Tibial artery (tissue), 4 donors: ENCODE data around the gene OR6B2.

Experiments used
- DNase-seq, 2 donors: peaks; one replicate each; pipeline ENCODE4 v3.0.0-alpha.2; 2019
- H3K27ac ChIP-seq, 2 donors: fragments of 200-600 bp; sonication (generic) in 1 of 2; 1 replicate in 1 of 2; 2 replicates in 1 of 2; pipeline ENCODE4 v1.5.1; 2018 to 2019; ENCODE audit warnings: mild to moderate bottlenecking in 1 of 2
- H3K27me3 ChIP-seq, 2 donors: fragments of 200-600 bp; sonication (generic) in 1 of 2; one replicate each; pipeline versions ENCODE4 v1.5.1 to v1.6.0; 2016 to 2019
- H3K36me3 ChIP-seq, 3 donors: fragments of 200-600 bp; sonication (generic) in 2 of 3; one replicate each; pipeline ENCODE4 v1.5.1; 2016 to 2019; ENCODE audit warnings: mild to moderate bottlenecking in 2 of 3
- H3K4me1 ChIP-seq, 4 donors: fragments of 200-600 bp; sonication (generic) in 2 of 4; 1 replicate in 3 of 4; 2 replicates in 1 of 4; pipeline ENCODE4 v1.5.1; 2016 to 2019
- H3K4me3 ChIP-seq, 2 donors: fragments of 200-600 bp; sonication (generic) in 1 of 2; 1 replicate in 1 of 2; 2 replicates in 1 of 2; pipeline ENCODE4 v1.5.1; 2018 to 2019; ENCODE audit warnings: mild to moderate bottlenecking in 2 of 2
- H3K9me3 ChIP-seq, 3 donors: fragments of 200-600 bp; sonication (generic) in 1 of 3; one replicate each; pipeline ENCODE4 v1.5.1; 2016 to 2019
- CTCF ChIP-seq, 2 experiments: fragments of 200-600 bp in 1 of 2; fragments of 450-650 bp in 1 of 2; IDR thresholded peaks; one replicate each; pipeline ENCODE4 v1.5.1; 2017 to 2019; ENCODE audit warnings: antibody characterized with exemption in 2 of 2, mild to moderate bottlenecking in 1 of 2, moderate library complexity in 1 of 2
- intact Hi-C: fragments of 100-400 bp; cut with DNase I; formaldehyde crosslinking; loops from one replicate; pipeline ENCODE4 v1.15.0; 2023; ENCODE audit warnings: low total_unique reads

The OR6B2 gene

GRCh38 chr2:240023792-240024191 lies 6.4 kb downstream of the OR6B2 start:
- H3K4me1 ChIP-seq, result peaks cover 0 to 15% (median 11%) of the 10 kb centered on the region in 4 donors
- intact Hi-C loops, result no loop called here

DNA sequence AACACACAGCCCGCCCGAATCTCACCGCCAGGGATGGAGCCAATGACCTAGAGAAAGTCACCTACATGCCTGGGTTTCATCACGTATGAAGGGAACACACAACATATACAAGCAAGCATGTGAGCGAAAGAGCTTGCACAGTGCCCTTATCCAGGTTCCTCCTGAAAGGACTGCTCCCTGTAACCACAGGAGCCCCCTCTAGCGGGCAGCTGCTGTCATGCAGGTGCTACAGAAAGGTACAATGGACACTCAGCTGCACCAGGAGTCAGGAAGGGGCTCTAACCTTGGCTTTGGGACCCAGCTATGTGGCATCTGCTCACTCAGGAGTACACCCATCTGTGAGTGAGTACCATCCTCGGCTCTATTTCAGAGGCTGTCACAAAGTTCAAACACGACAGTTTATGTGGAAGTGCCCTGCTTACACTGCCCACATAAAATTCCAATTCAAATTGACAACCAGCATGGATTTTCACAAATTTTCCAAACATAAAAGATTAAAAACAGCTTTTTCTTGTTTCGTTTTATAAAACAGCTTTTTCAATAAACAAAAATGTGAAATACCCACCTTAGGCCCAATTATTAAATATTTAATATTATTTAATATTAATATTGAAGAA lies 8.6 kb downstream of the OR6B2 start:
- intact Hi-C loops, result no loop called here
- DNase-seq, result peak; percentile 65 to 72

More at GRCh38 chr2:240023792-240024191, 6.4 kb downstream of the OR6B2 start:
- H3K36me3 ChIP-seq, result peaks cover 20 to 26% (median 21%) of the 10 kb centered on the region in 3 donors
- H3K27me3 ChIP-seq, result no peaks in the 10 kb centered on the region
- DNase-seq, result no peak
- no peaks in the 10 kb centered on the region for H3K9me3 ChIP-seq
- TF ChIP-seq CTCF (IDR thresholded peaks at IDR 0.05), result no peak
- peak overlapping the region in 1 of 2 donors; percentile 81 for H3K4me3 ChIP-seq
- no peak overlapping the region for H3K27ac ChIP-seq

GRCh38 chr2:240018071-240018750 lies 12.0 kb downstream of the OR6B2 start:
- intact Hi-C loops, result no loop called here

More for the DNA sequence above, 8.6 kb downstream of the OR6B2 start:
- no peaks in the 10 kb centered on the region for H3K27me3 ChIP-seq
- H3K9me3 ChIP-seq, result no peaks in the 10 kb centered on the region
- TF ChIP-seq CTCF (IDR thresholded peaks at IDR 0.05), result peak; percentile 41 to 68
- H3K4me3 ChIP-seq, result no peak overlapping the region
- no peak overlapping the region for H3K27ac ChIP-seq
- H3K4me1 ChIP-seq, result peaks cover 0 to 15% (median 11%) of the 10 kb centered on the region in 4 donors
- peaks cover 40 to 48% (median 43%) of the 10 kb centered on the region in 3 donors for H3K36me3 ChIP-seq

GRCh38 chr2:240014327-240014726 lies 15.9 kb downstream of the OR6B2 start:
- no peaks in the 10 kb centered on the region for H3K27me3 ChIP-seq
- no peaks in the 10 kb centered on the region for H3K9me3 ChIP-seq
- no peak overlapping the region for H3K27ac ChIP-seq
- no peak overlapping the region for H3K4me3 ChIP-seq
- peaks cover 79 to 96% (median 85%) of the 10 kb centered on the region in 3 donors for H3K36me3 ChIP-seq
- DNase-seq, result no peak
- intact Hi-C loops, result no loop called here
- no peak for TF ChIP-seq CTCF (IDR thresholded peaks at IDR 0.05)
- H3K4me1 ChIP-seq, result no peaks in the 10 kb centered on the region

More at GRCh38 chr2:240018071-240018750, 12.0 kb downstream of the OR6B2 start:
- H3K36me3 ChIP-seq, result peaks cover 65 to 82% (median 71%) of the 10 kb centered on the region in 3 donors
- H3K9me3 ChIP-seq, result no peaks in the 10 kb centered on the region
- DNase-seq, result no peak
- no peaks in the 10 kb centered on the region for H3K27me3 ChIP-seq
- H3K4me3 ChIP-seq, result no peak overlapping the region
- TF ChIP-seq CTCF (IDR thresholded peaks at IDR 0.05), result no peak
- H3K27ac ChIP-seq, result no peak overlapping the region
- H3K4me1 ChIP-seq, result peaks cover 0 to 3% (median 0%) of the 10 kb centered on the region in 4 donors

- intact Hi-C loops, result no loop called here
- DNase-seq, result no peak
- Histone ChIP-seq H3K4me1 (no peaks in the 10 kb centered on the region), H3K4me3 (no peak overlapping the region), H3K27ac (no peak overlapping the region), H3K36me3 (peaks cover 75 to 96% (median 75%) of the 10 kb centered on the region in 3 donors), H3K27me3 (no peaks in the 10 kb centered on the region), H3K9me3 (no peaks in the 10 kb centered on the region)
- no peak for TF ChIP-seq CTCF (IDR thresholded peaks at IDR 0.05)
Observed at GRCh38 chr2:240013343-240013742, 16.9 kb downstream of the OR6B2 start.
